D721Med (cell line): Measurements from ENCODE around the gene LMX1A.

ENCODE experiments used
- DNase-seq: peaks from one replicate; pipeline ENCODE4 v3.0.0; 2011; ENCODE audit warnings: low spot score; ENCODE audit not compliant: insufficient read length
- FAIRE-seq: peaks from 2 replicates; lab custom pipeline; 2011; peaks lifted over from hg19 to GRCh38; lab: Jason Lieb, UNC
- CTCF ChIP-seq: IDR thresholded peaks from 2 replicates; pipeline ENCODE4 v1.5.1; 2012; ENCODE audit warnings: mild to moderate bottlenecking, control low read depth; ENCODE audit not compliant: insufficient read depth; ENCODE audit errors: missing control alignments

LMX1A gene

GRCh38 chr1:165225650-165226049 is 130.9 kb downstream of the LMX1A start:
- no peak for TF ChIP-seq CTCF
- no peak for FAIRE-seq
- DNase-seq, result no peak

- DNase-seq (no peak), FAIRE-seq (peak; percentile 96)
Measured at GRCh38 chr1:165225062-165225461, 131.5 kb downstream of the LMX1A start.

GRCh38 chr1:165224504-165224903 is 132.0 kb downstream of the LMX1A start:
- DNase-seq, result no peak
- TF ChIP-seq CTCF, result no peak
- FAIRE-seq, result no peak

More at GRCh38 chr1:165225062-165225461, 131.5 kb downstream of the LMX1A start:
- TF ChIP-seq CTCF, result no peak

- no peak for FAIRE-seq
- DNase-seq, result no peak
- TF ChIP-seq CTCF, result no peak
Measured at GRCh38 chr1:165222580-165222979, 133.9 kb downstream of the LMX1A start.

- DNase-seq, result no peak
- FAIRE-seq, result no peak
- no peak for TF ChIP-seq CTCF
Measured at GRCh38 chr1:165218731-165219130, 137.8 kb downstream of the LMX1A start.

GRCh38 chr1:165217958-165218357 is 138.6 kb downstream of the LMX1A start:
- DNase-seq (no peak), FAIRE-seq (no peak)
- TF ChIP-seq CTCF, result no peak

GRCh38 chr1:165216254-165216653 is 140.3 kb downstream of the LMX1A start:
- no peak for TF ChIP-seq CTCF
- DNase-seq, result no peak

More at GRCh38 chr1:165216254-165216653, 140.3 kb downstream of the LMX1A start:
- FAIRE-seq, result no peak
